ENCODE results near the gene C5orf15. TPM values are rescaled to one million over a fixed set of nuclear protein-coding genes. Genes with fewer than 3 reads are reported as not detected.

The C5orf15 gene
- total and polyA plus RNA-seq, 4 donors: 21.2 to 32.4 (median 28.7) TPM

- H3K27me3 ChIP-seq (ENCODE audit: control insufficient read depth in 4 of 4, insufficient read depth in 4 of 4, low read length in 3 of 4): no peaks in the 10 kb centered on the region
- 98% methylated on average over 1 of the region's 1 CpG for WGBS
- H3K4me3 ChIP-seq (ENCODE audit: low read depth in 1 of 3, low read length in 3 of 3): no peak overlapping the region
- no peak overlapping the region for H3K27ac ChIP-seq (ENCODE audit: low read depth in 1 of 2, low read length in 2 of 2)
- no peak for DNase-seq (ENCODE audit: low spot score)
- H3K36me3 ChIP-seq (ENCODE audit: control insufficient read depth in 4 of 4, insufficient read depth in 3 of 4, low read depth in 1 of 4, low read length in 3 of 4): no peaks in the 10 kb centered on the region
- H3K4me1 ChIP-seq (ENCODE audit: control insufficient read depth in 4 of 4, insufficient read depth in 4 of 4, low read length in 3 of 4): peaks cover 3 to 13% (median 9%) of the 10 kb centered on the region in 4 donors
- H3K9me3 ChIP-seq (ENCODE audit: control insufficient read depth in 4 of 4, low read length in 3 of 4): no peaks in the 10 kb centered on the region
- H3K9ac ChIP-seq (ENCODE audit: low read depth in 1 of 2, low read length in 2 of 2): no peak overlapping the region
- TF ChIP-seq MAX (IDR thresholded peaks at IDR 0.05): no peak
- no peak for TF ChIP-seq RXRA (IDR thresholded peaks at IDR 0.05)
- no peak for TF ChIP-seq NR2F2 (IDR thresholded peaks at IDR 0.05)
- TF ChIP-seq TAF1 (conservative IDR thresholded peaks at IDR 0.05): no peak
- TF ChIP-seq EGR1 (IDR thresholded peaks at IDR 0.05; ENCODE audit: low read depth in 2 of 2): no peak
- no peak for TF ChIP-seq YY1 (IDR thresholded peaks at IDR 0.05)
- TF ChIP-seq ATF3 (IDR thresholded peaks at IDR 0.05): no peak
- TF ChIP-seq GABPA (IDR thresholded peaks at IDR 0.05 in 1 of 2, conservative IDR thresholded peaks at IDR 0.05 in 1 of 2): no peak
- no peak for TF ChIP-seq FOXA2 (IDR thresholded peaks at IDR 0.05)
- no peak for TF ChIP-seq HNF4G (IDR thresholded peaks at IDR 0.05)
Measured at GRCh38 chr5:133916479-133916878, 51.9 kb downstream of the C5orf15 start.

DNA sequence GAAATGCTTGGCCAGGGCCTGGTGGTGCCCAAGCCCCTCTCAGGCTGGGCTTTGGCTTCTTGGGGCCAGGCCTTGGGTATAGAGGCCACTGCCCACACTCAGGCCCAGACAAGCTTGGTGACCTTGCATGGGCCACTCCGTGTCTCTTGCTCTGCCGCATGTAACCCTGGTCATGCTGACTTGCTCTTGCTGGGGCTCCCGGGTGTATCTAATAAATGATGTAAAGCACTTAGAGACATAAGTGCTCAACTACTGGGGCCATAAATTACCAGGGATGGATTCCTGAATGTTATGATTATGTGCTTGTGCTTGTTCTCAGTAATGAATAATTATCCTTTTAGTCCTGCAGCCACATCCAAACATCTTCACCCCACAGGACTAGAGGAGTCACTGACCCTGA lies 54.0 kb downstream of the C5orf15 start:
- Histone ChIP-seq H3K36me3 (ENCODE audit: control insufficient read depth in 4 of 4, insufficient read depth in 3 of 4, low read depth in 1 of 4, low read length in 3 of 4) (no peaks in the 10 kb centered on the region), H3K9ac (ENCODE audit: low read depth in 1 of 2, low read length in 2 of 2) (no peak overlapping the region), H3K27me3 (ENCODE audit: control insufficient read depth in 4 of 4, insufficient read depth in 4 of 4, low read length in 3 of 4) (no peaks in the 10 kb centered on the region), H3K27ac (ENCODE audit: low read depth in 1 of 2, low read length in 2 of 2) (no peak overlapping the region), H3K4me1 (ENCODE audit: control insufficient read depth in 4 of 4, insufficient read depth in 4 of 4, low read length in 3 of 4) (peaks cover 3 to 13% (median 9%) of the 10 kb centered on the region in 4 donors), H3K9me3 (ENCODE audit: control insufficient read depth in 4 of 4, low read length in 3 of 4) (no peaks in the 10 kb centered on the region), H3K4me3 (ENCODE audit: low read depth in 1 of 3, low read length in 3 of 3) (no peak overlapping the region)
- no peak for TF ChIP-seq HNF4G (IDR thresholded peaks at IDR 0.05)
- no peak for TF ChIP-seq FOXA2 (IDR thresholded peaks at IDR 0.05)
- no peak for TF ChIP-seq ATF3 (IDR thresholded peaks at IDR 0.05)
- no peak for TF ChIP-seq TAF1 (conservative IDR thresholded peaks at IDR 0.05)
- no peak for TF ChIP-seq RAD21 (IDR thresholded peaks at IDR 0.05)
- TF ChIP-seq RXRA (IDR thresholded peaks at IDR 0.05): no peak
- DNase-seq (ENCODE audit: low spot score): no peak
- WGBS: 93% methylated on average over 3 of the region's 3 CpGs

DNA sequence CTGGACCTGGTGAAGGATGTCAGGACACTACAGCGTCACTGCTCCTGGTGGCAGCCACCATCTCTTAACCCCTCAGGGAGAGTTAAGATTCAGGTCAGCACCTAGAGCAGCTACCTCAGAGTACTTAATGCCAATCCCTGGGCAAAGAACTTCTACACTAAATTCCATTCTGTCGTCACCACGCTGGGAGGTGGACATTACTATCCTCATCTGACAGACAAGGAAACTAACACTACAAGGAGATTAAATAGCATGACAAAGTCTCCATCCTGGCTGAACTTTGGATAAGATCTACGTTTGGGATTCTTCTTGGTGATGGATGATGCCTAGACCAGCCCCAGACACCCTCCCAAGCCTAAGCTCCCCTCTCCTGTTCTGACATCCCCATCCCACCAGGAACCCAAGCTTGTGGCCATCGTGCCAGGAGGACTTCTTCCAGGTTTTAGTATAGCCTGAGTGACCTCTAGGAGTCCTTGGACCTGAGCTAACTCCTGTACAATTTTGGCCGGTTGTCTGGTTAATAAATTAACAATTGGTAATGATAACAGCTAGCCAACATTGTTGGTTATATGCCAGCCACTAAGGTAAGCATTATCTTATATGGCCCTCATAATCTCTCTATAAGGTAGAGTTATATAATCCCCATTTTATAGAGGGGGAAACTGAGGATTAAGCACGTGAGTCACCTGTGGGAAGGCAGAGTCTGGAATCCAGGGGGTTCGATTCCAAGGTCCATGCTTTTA lies 54.8 kb downstream of the C5orf15 start:
- Histone ChIP-seq H3K27ac (ENCODE audit: low read depth in 1 of 2, low read length in 2 of 2) (no peak overlapping the region), H3K36me3 (ENCODE audit: control insufficient read depth in 4 of 4, insufficient read depth in 3 of 4, low read depth in 1 of 4, low read length in 3 of 4) (no peaks in the 10 kb centered on the region), H3K9ac (ENCODE audit: low read depth in 1 of 2, low read length in 2 of 2) (no peak overlapping the region), H3K4me3 (ENCODE audit: low read depth in 1 of 3, low read length in 3 of 3) (no peak overlapping the region), H3K4me1 (ENCODE audit: control insufficient read depth in 4 of 4, insufficient read depth in 4 of 4, low read length in 3 of 4) (peaks cover 3 to 13% (median 9%) of the 10 kb centered on the region in 4 donors), H3K9me3 (ENCODE audit: control insufficient read depth in 4 of 4, low read length in 3 of 4) (no peaks in the 10 kb centered on the region), H3K27me3 (ENCODE audit: control insufficient read depth in 4 of 4, insufficient read depth in 4 of 4, low read length in 3 of 4) (no peaks in the 10 kb centered on the region)
- TF ChIP-seq NR2F2 (IDR thresholded peaks at IDR 0.05): no peak
- TF ChIP-seq HNF4A (conservative IDR thresholded peaks at IDR 0.05): peak; percentile 29 to 55
- TF ChIP-seq SP1 (IDR thresholded peaks at IDR 0.05): peak; percentile 15
- TF ChIP-seq JUND (IDR thresholded peaks at IDR 0.05): no peak
- no peak for TF ChIP-seq GABPA (IDR thresholded peaks at IDR 0.05 in 1 of 2, conservative IDR thresholded peaks at IDR 0.05 in 1 of 2)
- TF ChIP-seq RXRA (IDR thresholded peaks at IDR 0.05): peak in 1 of 2 donors; percentile 13
- no peak for TF ChIP-seq FOXA1 (IDR thresholded peaks at IDR 0.05)
- DNase-seq (ENCODE audit: low spot score): no peak
- 66% methylated on average over 8 of the region's 8 CpGs for WGBS
